GM19395 (cell line): ENCODE data around the gene APOL4.
"Not testable (repeated sequence)": the region's sequence is repeated elsewhere in the genome, so short reads cannot be mapped to it uniquely, and the experiment has no call there.

ENCODE experiments used
- ATAC-seq: cut with Tn5 transposase; IDR thresholded peaks from one replicate; pipeline ENCODE4 v1.9.1; 2021; ENCODE audit warnings: mild to moderate bottlenecking, moderate library complexity; ENCODE audit not compliant: unreplicated experiment

Gene APOL4

DNA sequence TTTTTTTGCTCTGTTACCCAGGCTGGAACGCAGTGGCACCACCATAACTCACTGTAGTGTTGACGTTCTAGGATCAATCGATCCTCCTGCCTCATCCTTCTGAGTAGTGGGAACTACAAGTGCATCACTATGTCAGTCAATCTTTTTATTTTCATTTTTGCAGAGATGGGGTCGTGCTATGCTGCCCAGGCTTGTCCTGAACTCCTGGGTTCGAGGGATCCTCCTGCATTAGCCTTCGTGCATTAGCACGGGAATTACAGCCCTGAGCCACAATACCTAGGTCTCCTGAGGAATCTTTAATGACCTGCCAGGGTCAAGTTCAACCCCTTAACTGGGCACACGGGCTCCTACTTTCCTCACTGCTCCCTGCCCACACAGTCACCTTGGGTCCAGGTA is 45.5 kb downstream of the APOL4 start:
- no peak for ATAC-seq

DNA sequence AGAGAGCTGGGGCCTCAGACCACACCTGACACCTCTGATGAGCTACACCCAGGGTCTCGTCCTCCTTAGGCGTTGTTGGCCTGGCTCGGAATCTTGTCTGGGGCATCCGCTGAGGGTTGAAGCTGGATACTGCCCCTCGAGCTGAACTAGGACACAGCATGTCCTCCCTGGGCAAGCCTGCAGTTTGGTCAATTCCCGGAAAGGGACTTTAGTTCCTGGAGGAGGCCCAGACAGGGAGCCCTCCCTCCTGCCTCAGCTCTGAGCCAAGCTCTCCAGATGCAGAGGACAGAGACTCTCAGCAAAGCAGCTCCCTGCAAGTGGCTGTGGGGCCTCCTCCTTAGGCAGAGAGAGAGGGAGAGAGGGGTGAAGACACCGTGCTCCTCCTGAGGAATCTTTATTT is 45.9 kb downstream of the APOL4 start:
- no peak for ATAC-seq

- ATAC-seq: no peak
These were observed 47.1 kb downstream of the APOL4 start for GRCh38 chr22:36154423-36154945.

- ATAC-seq: no peak
These were observed 47.8 kb downstream of the APOL4 start for GRCh38 chr22:36153501-36154422.

DNA sequence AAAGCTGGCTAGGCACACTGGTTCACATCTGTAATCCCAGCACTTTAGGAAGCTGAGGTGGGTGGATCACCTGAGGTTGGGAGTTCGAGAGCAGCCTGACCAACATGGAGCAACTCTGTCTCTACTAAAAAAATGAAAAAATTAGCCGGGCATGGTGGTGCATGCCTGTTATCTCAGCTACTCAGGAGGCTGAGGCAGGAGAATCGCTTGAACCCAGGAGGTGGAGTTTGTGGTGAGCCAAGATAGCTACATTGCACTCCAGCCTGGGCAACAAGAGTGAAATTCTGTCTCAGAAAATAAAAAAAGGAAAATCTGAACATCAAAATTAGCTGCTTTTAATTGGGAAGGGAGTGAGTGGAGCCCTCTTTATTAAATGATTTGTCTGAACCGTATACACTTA is 48.8 kb downstream of the APOL4 start:
- not testable (repeated sequence) for ATAC-seq

DNA sequence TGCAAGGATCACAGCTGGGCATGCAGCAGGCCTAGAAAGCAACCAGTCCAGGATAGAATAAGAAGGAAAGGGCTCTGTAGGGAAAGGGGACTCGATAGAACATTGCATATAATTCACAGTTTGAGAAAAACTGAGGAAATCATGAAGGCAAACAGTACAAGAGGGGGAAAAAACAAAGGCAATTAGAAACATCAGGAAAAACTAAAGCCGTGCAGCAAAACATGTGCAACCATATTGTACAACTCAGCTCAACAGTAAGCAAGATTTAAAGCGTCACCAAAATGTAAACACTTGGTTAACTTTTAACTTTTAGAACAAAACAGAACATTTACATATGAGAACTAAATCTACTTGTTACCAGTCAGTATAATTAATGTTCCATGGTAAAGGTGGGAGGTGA is 49.5 kb downstream of the APOL4 start:
- no peak for ATAC-seq

GRCh38 chr22:36151006-36151595 is 50.5 kb downstream of the APOL4 start:
- ATAC-seq: no peak

- ATAC-seq: no peak
These were observed 52.2 kb downstream of the APOL4 start for GRCh38 chr22:36149441-36149840.

DNA sequence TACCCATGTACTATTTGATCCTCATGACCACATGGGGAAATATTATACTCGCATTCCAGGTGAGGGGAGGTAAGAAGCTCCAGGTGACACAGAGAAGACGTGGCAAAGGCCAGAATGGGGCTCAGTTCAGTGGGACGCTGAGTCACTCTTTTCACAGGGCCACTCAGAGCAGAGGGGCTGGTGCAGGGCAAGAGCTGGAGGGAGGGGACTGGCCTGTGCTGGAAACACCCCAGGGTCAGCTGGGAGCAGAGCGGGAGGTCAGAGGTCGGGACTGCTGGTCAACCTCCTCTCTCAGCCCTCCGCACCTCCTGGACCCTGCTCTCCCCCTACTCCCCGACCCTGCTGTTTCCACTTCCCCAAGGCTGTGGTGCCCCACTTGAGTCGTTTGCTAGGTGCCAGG is 53.2 kb downstream of the APOL4 start:
- ATAC-seq: no peak

GRCh38 chr22:36147196-36147791 is 54.3 kb downstream of the APOL4 start:
- ATAC-seq: no peak

DNA sequence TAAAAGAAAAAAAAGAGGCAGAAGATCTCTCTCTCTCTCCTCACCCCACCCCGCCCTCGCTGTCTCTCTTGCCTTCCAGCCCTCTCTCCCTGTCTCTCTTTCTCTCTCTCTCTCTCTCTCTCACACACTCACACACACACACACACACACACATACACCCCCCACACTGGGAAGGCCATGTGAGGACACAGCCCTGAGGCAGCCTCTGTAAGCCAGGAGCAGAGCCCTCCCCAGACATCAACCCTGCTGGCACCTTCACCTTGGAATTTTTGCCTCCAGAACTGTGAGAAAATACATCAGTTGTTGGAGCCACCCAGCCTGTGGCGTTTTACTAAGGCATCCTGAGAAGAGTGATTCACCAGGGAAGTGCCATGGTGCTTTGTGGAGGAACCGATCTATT is 55.7 kb downstream of the APOL4 start:
- ATAC-seq: no peak

DNA sequence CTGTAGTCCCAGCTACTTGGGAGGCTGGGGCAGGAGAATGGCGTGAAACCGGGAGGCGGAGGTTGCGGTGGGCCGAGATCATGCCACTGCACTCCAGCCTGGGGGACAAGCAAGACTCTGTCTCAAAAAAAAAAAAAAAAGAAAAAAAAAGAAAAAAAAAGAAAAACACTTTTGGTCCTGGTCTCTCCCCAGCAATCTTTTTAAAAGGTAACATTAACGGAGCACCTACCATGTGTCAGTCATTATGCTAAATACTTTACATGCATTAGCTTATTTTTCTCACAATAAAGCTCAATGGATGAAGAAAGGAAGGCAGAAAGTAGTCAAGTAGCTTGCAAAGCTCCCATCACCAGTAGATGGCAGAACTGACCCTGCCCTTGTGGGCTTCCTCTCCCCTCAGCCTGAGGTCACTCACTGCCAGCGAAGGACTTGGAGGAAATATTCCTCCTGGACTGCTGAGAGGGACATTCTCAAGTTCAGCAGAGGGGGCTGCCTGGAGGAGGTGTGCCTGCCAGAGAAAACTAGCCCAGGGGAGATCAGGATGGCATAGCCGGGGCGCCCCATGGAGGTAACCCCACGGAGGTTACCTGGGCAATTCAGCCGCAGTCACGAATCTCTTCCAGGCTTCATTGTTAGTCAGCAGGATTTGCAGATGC is 56.6 kb downstream of the APOL4 start:
- no peak for ATAC-seq

- ATAC-seq: no peak
These were observed 57.7 kb downstream of the APOL4 start for GRCh38 chr22:36143956-36144355.

- ATAC-seq: no peak
These were observed 58.4 kb downstream of the APOL4 start for GRCh38 chr22:36143066-36143815.

- ATAC-seq: no peak
These were observed 60.1 kb downstream of the APOL4 start for GRCh38 chr22:36141481-36141880.
